ENCODE results near the gene RASL12.

DNA sequence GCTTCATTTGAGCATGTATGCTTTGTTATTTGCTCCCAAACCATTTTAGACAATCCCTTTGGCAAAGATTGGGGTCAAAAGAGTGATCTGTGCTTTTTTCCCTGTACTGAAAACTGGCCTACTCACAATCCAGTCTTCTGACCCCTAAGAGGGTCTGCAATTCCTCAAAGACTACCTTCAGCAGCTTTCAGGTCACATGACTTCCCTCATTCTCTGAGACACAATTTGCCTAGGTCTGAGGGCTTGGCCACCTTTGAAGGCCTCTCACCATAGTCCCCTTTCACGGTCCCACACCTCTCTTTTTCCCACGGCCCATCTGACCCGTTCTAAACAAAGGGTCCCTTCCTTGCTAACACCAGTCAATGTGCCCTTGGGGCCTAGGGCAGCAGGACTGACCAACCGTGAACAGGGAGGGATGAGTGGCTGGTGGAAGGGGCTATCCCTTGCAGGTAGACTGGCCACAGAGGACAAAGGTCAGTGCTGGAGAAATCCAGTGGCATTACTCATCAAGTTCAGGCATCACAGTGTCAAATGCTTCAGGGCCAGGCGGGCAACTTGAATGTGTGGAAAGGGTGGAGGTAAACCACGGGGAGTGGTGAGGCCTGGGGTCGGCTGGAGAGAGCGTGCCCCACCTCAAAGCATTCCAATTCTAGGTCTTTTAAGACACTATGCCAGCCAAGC lies 10.8 kb downstream of the RASL12 start:
- TF ChIP-seq CTCF (IDR thresholded peaks at IDR 0.05) (no peak), POLR2A (IDR thresholded peaks at IDR 0.05) (no peak), EP300 (IDR thresholded peaks at IDR 0.05) (no peak)

Measured in sigmoid colon (tissue), 4 donors.